Ascending aorta (tissue), 2 donors: Measurements from ENCODE around the gene LAMP2. TPM values are rescaled to one million over a fixed set of nuclear protein-coding genes. Genes with fewer than 3 reads are reported as not detected.

ENCODE experiments used
- DNase-seq, 2 donors: peaks; one replicate each; pipeline ENCODE4 v3.0.0-alpha.2; 2019; ENCODE audit warnings: low spot score in 2 of 2
- H3K27ac ChIP-seq, 2 donors: fragments of 200-600 bp; sonication (generic); one replicate each; pipeline ENCODE4 v1.5.1; 2016 to 2017; ENCODE audit warnings: mild to moderate bottlenecking in 1 of 2
- H3K27me3 ChIP-seq: fragments of 200-600 bp; sonication (generic); one replicate; pipeline ENCODE4 v1.5.1; 2017
- H3K36me3 ChIP-seq, 2 donors: fragments of 200-600 bp; sonication (generic); one replicate each; pipeline ENCODE4 v1.5.1; 2016
- H3K4me1 ChIP-seq, 2 donors: fragments of 200-600 bp; sonication (generic); one replicate each; pipeline ENCODE4 v1.5.1; 2016 to 2017; ENCODE audit warnings: mild to moderate bottlenecking in 1 of 2
- H3K4me3 ChIP-seq, 2 donors: fragments of 200-600 bp; sonication (generic); one replicate each; pipeline ENCODE4 v1.5.1; 2016 to 2017; ENCODE audit warnings: mild to moderate bottlenecking in 1 of 2
- H3K9me3 ChIP-seq, 2 donors: fragments of 200-600 bp; sonication (generic); one replicate each; pipeline ENCODE4 v1.5.1; 2016
- CTCF ChIP-seq, 3 experiments: fragments of 200-600 bp in 2 of 3; fragments of 450-650 bp in 1 of 3; sonication (generic) in 2 of 3; IDR thresholded peaks; one replicate each; pipeline ENCODE4 v1.5.1; 2016 to 2019; ENCODE audit warnings: antibody characterized with exemption in 3 of 3, mild to moderate bottlenecking in 1 of 3, moderate library complexity in 1 of 3
- intact Hi-C: fragments of 100-400 bp; cut with DNase I; formaldehyde crosslinking; loops from one replicate; pipeline ENCODE4 v1.15.1; 2023
- total RNA-seq: library from RNA; depleted of rRNA; stranded (reverse); fragments of >200 nt; gene quantifications from one replicate; pipeline ENCODE4 v1.1.0, GENCODE V29; 2016

LAMP2 gene
- total RNA-seq, 1 donor from 2014 or later: 60.1 TPM

- Histone ChIP-seq H3K4me1 (no peaks in the 10 kb centered on the region), H3K27me3 (no peaks in the 10 kb centered on the region), H3K4me3 (no peak overlapping the region), H3K27ac (no peak overlapping the region), H3K36me3 (no peaks in the 10 kb centered on the region), H3K9me3 (no peaks in the 10 kb centered on the region)
- no peak for DNase-seq
- TF ChIP-seq CTCF (IDR thresholded peaks at IDR 0.05): no peak
- intact Hi-C loops: no loop called here
These were observed 39.1 kb downstream of the LAMP2 start for GRCh38 chrX:120429776-120430540.

- H3K27me3 ChIP-seq: no peaks in the 10 kb centered on the region
- no peak overlapping the region for H3K4me3 ChIP-seq
- no peak for TF ChIP-seq CTCF (IDR thresholded peaks at IDR 0.05)
- no peaks in the 10 kb centered on the region for H3K4me1 ChIP-seq
- intact Hi-C loops: no loop called here
- no peaks in the 10 kb centered on the region for H3K9me3 ChIP-seq
- H3K27ac ChIP-seq: no peak overlapping the region
- no peak for DNase-seq
- H3K36me3 ChIP-seq: no peaks in the 10 kb centered on the region
These were observed 40.8 kb downstream of the LAMP2 start for GRCh38 chrX:120428309-120428708.

- intact Hi-C loops: no loop called here
- H3K27ac ChIP-seq: no peak overlapping the region
- DNase-seq: no peak
These were observed 42.5 kb downstream of the LAMP2 start for GRCh38 chrX:120426599-120426998.

GRCh38 chrX:120419463-120419862, 49.6 kb downstream of the LAMP2 start:
- Histone ChIP-seq H3K27me3 (no peaks in the 10 kb centered on the region), H3K9me3 (no peaks in the 10 kb centered on the region), H3K4me3 (no peak overlapping the region), H3K4me1 (no peaks in the 10 kb centered on the region), H3K36me3 (no peaks in the 10 kb centered on the region), H3K27ac (no peak overlapping the region)
- no peak for DNase-seq
- TF ChIP-seq CTCF (IDR thresholded peaks at IDR 0.05): no peak
- intact Hi-C loops: no loop called here

More at GRCh38 chrX:120426599-120426998, 42.5 kb downstream of the LAMP2 start:
- Histone ChIP-seq H3K36me3 (no peaks in the 10 kb centered on the region), H3K9me3 (no peaks in the 10 kb centered on the region), H3K4me1 (no peaks in the 10 kb centered on the region), H3K27me3 (no peaks in the 10 kb centered on the region), H3K4me3 (no peak overlapping the region)
- TF ChIP-seq CTCF (IDR thresholded peaks at IDR 0.05): no peak

GRCh38 chrX:120408168-120408567, 60.9 kb downstream of the LAMP2 start:
- intact Hi-C loops: no loop called here

More at GRCh38 chrX:120408168-120408567, 60.9 kb downstream of the LAMP2 start:
- TF ChIP-seq CTCF (IDR thresholded peaks at IDR 0.05): no peak
- Histone ChIP-seq H3K27ac (no peak overlapping the region), H3K36me3 (no peaks in the 10 kb centered on the region), H3K27me3 (no peaks in the 10 kb centered on the region), H3K9me3 (no peaks in the 10 kb centered on the region), H3K4me1 (no peaks in the 10 kb centered on the region), H3K4me3 (no peak overlapping the region)
- DNase-seq: no peak
